GM12864 (cell line): Measurements from ENCODE around the gene WDR72.

Experiments
- DNase-seq: peaks from one replicate; pipeline ENCODE4 v3.0.0-alpha.2; 2011; ENCODE audit warnings: low read depth
- H3K4me3 ChIP-seq: 2 replicates; pipeline ENCODE4 v1.5.1; 2011; ENCODE audit warnings: mild to moderate bottlenecking, low read depth, low read length, control low read depth
- CTCF ChIP-seq: IDR thresholded peaks from 2 replicates; pipeline ENCODE4 v1.5.1; 2011; ENCODE audit warnings: low read depth, mild to moderate bottlenecking, moderate library complexity, low read length, control low read depth, inconsistent platforms; ENCODE audit errors: missing control alignments

Gene WDR72

DNA sequence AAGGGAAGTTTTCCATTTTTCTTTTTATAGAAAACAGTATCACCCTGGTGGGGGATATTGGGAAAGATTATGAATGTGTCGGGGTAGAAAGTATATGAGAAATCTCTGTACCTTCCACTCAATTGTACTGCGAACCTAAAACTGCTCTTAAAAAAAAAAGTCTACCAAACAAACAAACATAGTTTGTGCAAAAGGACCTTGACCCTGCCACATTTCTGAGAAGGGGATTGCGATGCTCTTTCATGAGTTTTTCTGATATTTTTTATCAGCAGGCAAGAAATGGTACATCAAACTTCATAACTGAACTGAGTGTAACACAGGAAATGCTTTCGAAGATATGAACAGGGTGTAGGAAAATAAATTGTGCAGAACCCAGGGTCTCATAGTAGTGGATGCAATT is 286.0 kb downstream of the WDR72 start:
- no peak for TF ChIP-seq CTCF
- no peak overlapping the region for H3K4me3 ChIP-seq
- DNase-seq: no peak

DNA sequence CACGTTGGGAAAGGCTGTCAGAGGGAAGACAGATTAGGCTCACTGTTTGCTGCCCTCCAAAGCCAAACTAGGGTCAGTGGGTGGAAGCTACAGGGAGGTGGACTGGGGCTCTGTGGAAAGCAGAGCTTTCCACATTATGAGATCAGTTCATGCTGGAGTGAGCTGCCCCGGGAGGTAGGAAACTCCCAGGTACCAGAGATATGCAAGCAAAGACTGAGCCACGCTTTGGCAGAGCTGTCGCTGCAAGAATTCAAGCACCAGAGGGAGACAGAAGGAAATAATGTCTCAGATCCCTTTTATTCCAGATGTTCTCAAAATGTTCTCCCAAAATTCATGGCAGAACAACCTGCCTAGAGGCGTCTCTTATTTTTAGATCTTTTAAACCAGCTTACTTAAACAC is 286.6 kb downstream of the WDR72 start:
- DNase-seq: no peak
- TF ChIP-seq CTCF: no peak
- H3K4me3 ChIP-seq: no peak overlapping the region

DNA sequence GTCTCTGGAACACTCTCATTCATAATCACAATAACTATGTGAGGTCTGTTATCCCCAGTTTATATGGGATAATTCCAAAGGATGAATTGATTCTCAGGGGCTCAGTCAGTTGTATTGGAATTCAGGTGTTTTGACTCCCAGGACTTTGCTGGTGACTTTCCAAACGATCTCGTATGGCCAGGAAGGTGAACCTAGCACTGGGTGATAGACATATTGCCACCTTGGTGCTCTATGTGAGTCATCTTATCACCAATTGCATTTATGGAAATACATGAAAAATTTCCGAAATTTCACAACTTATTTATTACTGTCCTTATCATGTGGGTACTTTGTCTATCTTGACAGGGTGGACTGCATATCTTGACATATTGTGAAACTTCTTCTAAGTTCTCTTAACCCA is 287.3 kb downstream of the WDR72 start:
- no peak for DNase-seq
- H3K4me3 ChIP-seq: no peak overlapping the region

DNA sequence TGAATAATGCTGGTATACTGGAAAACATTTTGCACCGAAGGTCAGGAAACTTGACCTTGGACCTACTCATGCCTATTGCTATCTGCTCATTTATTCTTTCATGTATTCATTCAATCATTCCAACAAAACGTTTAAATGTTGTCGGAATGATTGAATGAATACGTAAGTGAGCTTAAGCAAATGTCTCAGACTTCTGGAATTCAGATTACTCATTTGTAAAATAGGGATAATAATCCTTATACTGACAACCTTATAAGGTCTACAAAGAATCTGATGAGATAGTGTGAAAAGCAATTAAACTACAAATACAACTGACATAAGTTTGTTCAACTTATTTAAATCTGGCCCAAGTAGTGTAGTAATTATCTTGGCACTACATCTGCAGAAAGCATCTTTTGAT is 288.7 kb downstream of the WDR72 start:
- DNase-seq: no peak
- TF ChIP-seq CTCF: no peak
- no peak overlapping the region for H3K4me3 ChIP-seq

More for the DNA sequence above, 287.3 kb downstream of the WDR72 start:
- TF ChIP-seq CTCF: no peak

DNA sequence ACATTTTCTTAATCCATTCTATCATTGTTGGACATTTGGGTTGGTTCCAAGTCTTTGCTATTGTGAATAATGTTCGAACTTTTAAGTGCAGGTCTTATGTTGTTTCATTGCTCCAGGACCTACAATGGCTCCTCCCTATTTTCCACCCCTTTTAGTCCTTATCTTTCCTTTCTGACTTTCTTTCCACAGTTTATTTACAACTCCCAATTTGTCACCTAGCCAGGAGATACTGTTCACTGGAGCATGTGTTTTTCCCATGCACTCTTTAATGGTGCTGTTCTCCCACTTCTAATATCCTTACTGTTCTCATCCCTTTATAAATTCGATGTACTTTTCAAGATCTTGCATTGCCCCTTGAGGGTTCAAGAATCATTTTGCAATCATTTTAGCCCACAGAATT is 290.0 kb downstream of the WDR72 start:
- no peak for TF ChIP-seq CTCF
- no peak for DNase-seq
- no peak overlapping the region for H3K4me3 ChIP-seq
